Nephron progenitor cell (in vitro differentiated cells): ENCODE results near the gene STK16.
A peak's percentile ranks its signal among the peaks of the same experiment; 100 is the strongest.

Experiments used
- DNase-seq: peaks from one replicate; pipeline ENCODE4 v3.0.0; 2021
- H3K27ac Mint-ChIP-seq: 2 replicates; pipeline ENCODE4 v1.8.0; 2021; ENCODE audit warnings: mild to moderate bottlenecking, moderate library complexity, mixed read lengths
- H3K27me3 Mint-ChIP-seq: 2 replicates; pipeline ENCODE4 v1.8.0; 2021; ENCODE audit warnings: mild to moderate bottlenecking, low read depth, mixed read lengths; ENCODE audit not compliant: poor library complexity
- H3K36me3 Mint-ChIP-seq: 2 replicates; pipeline ENCODE4 v1.8.0; 2021; ENCODE audit warnings: low read depth, mixed read lengths
- H3K4me1 Mint-ChIP-seq: 2 replicates; pipeline ENCODE4 v1.8.0; 2021; ENCODE audit warnings: mixed read lengths
- H3K4me3 Mint-ChIP-seq: 2 replicates; pipeline ENCODE4 v1.8.0; 2021; ENCODE audit warnings: mild to moderate bottlenecking, moderate library complexity, mixed read lengths
- H3K9me3 Mint-ChIP-seq: 2 replicates; pipeline ENCODE4 v1.8.0; 2021; ENCODE audit warnings: mild to moderate bottlenecking, moderate library complexity, mixed read lengths
- TF ChIP-seq, protein P1 (sequence below): fragments of 200-600 bp; sonication (generic); IDR thresholded peaks from 2 replicates; pipeline ENCODE4 v1.5.0; 2021; ENCODE audit warnings: antibody characterized with exemption

STK16 gene

DNA sequence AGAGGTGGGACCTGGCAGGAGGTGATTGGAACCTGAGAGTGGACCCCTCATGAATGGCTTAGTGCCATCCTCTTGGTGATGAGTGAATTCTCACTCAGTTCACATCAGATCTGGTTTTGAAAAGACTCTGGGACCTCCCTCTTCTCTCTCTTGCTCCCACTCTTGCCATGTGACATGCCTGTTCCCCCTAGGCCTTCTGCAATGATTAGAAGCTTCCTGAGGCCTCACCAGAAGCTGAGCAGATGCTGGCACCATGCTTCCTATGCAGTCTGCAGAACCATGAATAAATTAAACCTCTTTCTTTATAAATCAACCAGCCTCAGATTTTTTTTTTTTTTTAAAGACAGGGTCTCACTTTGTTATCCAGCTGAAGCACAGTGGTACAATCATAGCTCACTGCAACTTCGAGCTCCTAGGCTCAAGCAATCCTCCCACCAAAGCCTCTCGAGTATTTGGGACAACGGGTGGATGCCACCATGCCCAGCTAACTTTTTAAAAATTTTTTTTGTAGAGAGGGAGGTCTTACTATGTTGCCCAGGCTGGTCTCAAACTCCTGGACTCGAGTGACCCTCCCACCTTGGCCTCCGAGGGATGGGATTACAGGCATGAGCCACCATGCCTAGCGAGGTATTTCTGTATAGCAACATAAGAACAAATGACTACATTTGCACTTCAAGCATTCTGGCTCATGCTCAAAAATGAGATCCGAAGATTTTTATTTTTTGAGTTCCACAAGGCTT, 40.7 kb upstream of the STK16 start:
- Mint-ChIP-seq H3K36me3 (peaks cover 14% of the 10 kb centered on the region), H3K4me3 (no peak overlapping the region), H3K27ac (no peak overlapping the region), H3K4me1 (peaks cover 34% of the 10 kb centered on the region), H3K27me3 (peaks cover under 1% of the 10 kb centered on the region), H3K9me3 (peaks cover 28% of the 10 kb centered on the region)
- TF ChIP-seq, protein P1, sequence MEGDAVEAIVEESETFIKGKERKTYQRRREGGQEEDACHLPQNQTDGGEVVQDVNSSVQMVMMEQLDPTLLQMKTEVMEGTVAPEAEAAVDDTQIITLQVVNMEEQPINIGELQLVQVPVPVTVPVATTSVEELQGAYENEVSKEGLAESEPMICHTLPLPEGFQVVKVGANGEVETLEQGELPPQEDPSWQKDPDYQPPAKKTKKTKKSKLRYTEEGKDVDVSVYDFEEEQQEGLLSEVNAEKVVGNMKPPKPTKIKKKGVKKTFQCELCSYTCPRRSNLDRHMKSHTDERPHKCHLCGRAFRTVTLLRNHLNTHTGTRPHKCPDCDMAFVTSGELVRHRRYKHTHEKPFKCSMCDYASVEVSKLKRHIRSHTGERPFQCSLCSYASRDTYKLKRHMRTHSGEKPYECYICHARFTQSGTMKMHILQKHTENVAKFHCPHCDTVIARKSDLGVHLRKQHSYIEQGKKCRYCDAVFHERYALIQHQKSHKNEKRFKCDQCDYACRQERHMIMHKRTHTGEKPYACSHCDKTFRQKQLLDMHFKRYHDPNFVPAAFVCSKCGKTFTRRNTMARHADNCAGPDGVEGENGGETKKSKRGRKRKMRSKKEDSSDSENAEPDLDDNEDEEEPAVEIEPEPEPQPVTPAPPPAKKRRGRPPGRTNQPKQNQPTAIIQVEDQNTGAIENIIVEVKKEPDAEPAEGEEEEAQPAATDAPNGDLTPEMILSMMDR, result no peak
- no peak for DNase-seq

DNA sequence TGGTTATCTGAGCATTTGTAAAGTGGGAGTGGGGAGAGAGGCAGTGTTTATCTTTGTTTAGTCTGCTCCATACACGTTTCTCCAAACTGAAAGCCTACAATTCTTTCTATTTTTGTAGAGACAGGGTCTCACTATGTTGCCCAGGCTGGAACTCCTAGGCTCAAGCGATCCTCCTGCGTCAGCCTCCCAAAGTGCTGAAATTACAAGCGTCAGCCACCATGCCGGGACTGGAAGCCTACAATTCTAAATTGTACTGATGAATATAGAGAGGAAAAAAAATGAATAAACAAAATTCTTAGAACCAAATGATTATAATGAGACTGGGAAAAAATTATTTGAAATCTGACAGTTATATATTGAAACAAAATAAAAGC, 40.1 kb upstream of the STK16 start:
- H3K36me3 Mint-ChIP-seq, result peaks cover 19% of the 10 kb centered on the region
- peaks cover 32% of the 10 kb centered on the region for H3K4me1 Mint-ChIP-seq
- peaks cover 28% of the 10 kb centered on the region for H3K9me3 Mint-ChIP-seq
- peak overlapping the region; percentile 40 for H3K4me3 Mint-ChIP-seq
- TF ChIP-seq, protein P1, result no peak
- H3K27me3 Mint-ChIP-seq, result no peaks in the 10 kb centered on the region
- DNase-seq, result no peak
- H3K27ac Mint-ChIP-seq, result no peak overlapping the region

DNA sequence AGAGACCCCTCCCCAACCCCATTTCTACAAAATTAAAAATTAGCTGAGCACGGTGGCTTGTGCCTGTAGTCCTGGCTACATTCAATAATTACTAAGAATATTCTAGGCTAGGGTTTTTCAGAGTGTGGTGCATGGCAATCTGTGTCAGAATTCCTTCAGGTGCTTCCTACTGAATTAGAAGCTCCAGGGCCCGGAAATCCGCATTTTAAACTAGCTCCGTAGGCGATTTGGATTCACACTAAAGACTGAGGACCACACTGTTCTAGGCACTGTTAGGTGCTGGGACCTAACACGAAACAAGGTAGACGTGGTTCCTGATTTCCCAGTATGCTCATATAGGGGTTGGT, 39.3 kb upstream of the STK16 start:
- TF ChIP-seq, protein P1, result no peak
- H3K9me3 Mint-ChIP-seq, result peaks cover 21% of the 10 kb centered on the region
- no peaks in the 10 kb centered on the region for H3K27me3 Mint-ChIP-seq
- H3K4me3 Mint-ChIP-seq, result peak overlapping the region; percentile 92
- peaks cover 15% of the 10 kb centered on the region for H3K36me3 Mint-ChIP-seq
- no peak for DNase-seq
- peaks cover 24% of the 10 kb centered on the region for H3K4me1 Mint-ChIP-seq
- peak overlapping the region; percentile 97 for H3K27ac Mint-ChIP-seq

DNA sequence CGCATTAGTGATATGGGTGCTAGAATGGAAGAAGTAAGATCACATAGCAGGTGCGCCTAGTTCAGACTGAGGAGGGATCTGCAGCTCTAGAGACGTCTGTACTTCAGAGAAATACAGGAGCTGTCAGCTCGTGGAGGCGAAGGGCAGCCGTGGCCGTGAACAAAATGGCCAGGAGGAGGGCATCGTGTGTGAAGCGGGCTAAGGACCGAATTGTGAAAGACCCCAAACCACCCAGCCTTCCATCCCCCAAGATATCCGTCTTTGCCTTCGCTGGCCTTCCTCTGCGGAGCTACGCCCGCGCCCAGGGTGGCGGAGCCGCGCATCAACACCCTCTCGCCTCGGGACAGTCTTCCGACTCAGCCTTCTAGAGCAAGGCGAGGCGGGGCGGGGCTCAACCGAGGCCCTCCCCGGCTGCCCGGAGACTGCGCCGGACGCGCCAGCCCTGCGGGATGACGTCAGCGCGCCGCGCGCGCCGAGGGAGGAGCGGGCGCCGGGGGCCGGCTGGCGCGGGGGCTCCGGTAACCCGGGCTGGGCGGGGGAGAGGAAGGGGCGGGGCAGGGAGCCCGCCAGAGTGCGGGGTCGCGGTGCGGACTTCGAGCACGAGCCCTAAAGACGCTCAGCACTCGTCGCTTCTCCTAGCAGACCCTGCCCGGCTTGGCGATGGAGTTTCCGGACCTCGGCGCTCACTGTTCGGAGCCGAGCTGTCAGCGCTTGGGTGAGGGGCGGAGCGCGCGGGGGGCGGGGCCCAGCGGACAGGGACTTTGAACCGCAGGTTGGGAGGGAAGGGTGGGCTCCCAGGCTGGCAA, 38.7 kb upstream of the STK16 start, which contains the start of gene ZFAND2B:
Gene ZFAND2B, plus strand, starts transcription at position 455 of the 806 bp plus-strand sequence. Its CDS starts 206 bp downstream, at position 661.
- Mint-ChIP-seq H3K27me3 (no peaks in the 10 kb centered on the region), H3K36me3 (peaks cover 13% of the 10 kb centered on the region), H3K4me3 (peak within 1 kb of the TSS; percentile 92), H3K27ac (peak within 1 kb of the TSS; percentile 97), H3K9me3 (peaks cover 18% of the 10 kb centered on the region), H3K4me1 (peaks cover 23% of the 10 kb centered on the region)
- DNase-seq, result peak; percentile 96
- TF ChIP-seq, protein P1, result no peak

DNA sequence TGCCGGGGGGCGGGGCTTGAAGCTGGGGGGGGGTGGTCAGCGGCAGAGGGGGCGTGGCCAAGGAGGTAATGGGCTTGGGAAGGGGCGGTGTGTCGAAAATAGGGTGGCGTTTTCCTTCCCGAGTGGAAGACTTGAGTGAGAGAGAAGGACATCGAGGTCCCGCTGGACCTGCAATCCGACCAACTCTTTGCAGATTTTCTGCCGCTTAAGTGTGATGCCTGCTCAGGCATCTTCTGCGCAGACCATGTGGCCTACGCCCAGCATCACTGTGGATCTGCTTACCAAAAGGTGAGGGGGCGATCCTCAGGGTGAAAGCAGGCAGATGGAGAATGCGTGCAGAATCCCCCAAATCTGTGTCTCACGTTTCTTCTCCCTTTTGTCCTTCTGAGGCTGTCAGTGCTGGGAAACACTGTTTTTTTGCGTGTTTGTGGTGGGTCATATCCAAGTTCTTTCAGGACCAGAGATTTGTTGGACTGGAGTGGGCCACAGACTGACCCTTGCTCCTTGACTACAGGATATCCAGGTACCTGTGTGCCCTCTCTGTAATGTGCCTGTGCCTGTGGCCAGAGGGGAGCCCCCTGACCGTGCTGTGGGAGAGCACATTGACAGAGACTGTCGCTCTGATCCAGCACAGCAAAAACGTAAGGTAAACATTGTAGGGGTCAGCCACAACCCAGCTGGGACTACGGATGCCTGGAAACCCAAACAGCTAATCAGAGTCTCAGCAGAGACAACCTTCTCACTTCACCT, 38.0 kb upstream of the STK16 start:
- H3K4me1 Mint-ChIP-seq, result peaks cover 23% of the 10 kb centered on the region
- H3K9me3 Mint-ChIP-seq, result peaks cover 15% of the 10 kb centered on the region
- TF ChIP-seq, protein P1, result no peak
- H3K4me3 Mint-ChIP-seq, result peak overlapping the region; percentile 83
- peak overlapping the region; percentile 64 for H3K27ac Mint-ChIP-seq
- DNase-seq, result no peak
- H3K36me3 Mint-ChIP-seq, result peaks cover 17% of the 10 kb centered on the region
- H3K27me3 Mint-ChIP-seq, result no peaks in the 10 kb centered on the region
